Thyroid gland (tissue), 4 donors: ENCODE results near the gene TRIOBP.

Source experiments
- POLR2A ChIP-seq, 2 donors: fragments of 450-650 bp; IDR thresholded peaks; one replicate each; pipeline ENCODE4 v1.6.1; 2017; ENCODE audit warnings: antibody characterized with exemption in 2 of 2, mild to moderate bottlenecking in 2 of 2, moderate library complexity in 1 of 2
- TF ChIP-seq, protein P1 (sequence below), 6 experiments: fragments of 200-600 bp in 3 of 6; fragments of 450-650 bp in 3 of 6; sonication (generic) in 3 of 6; IDR thresholded peaks; one replicate each; pipeline ENCODE4 v1.5.1; 2016 to 2019; ENCODE audit warnings: antibody characterized with exemption in 6 of 6, mild to moderate bottlenecking in 2 of 6, inconsistent platforms in 1 of 6, moderate library complexity in 1 of 6

GRCh38 chr22:37654563-37655251 is 42.1 kb upstream of the TRIOBP start:
- TF ChIP-seq, protein P1, sequence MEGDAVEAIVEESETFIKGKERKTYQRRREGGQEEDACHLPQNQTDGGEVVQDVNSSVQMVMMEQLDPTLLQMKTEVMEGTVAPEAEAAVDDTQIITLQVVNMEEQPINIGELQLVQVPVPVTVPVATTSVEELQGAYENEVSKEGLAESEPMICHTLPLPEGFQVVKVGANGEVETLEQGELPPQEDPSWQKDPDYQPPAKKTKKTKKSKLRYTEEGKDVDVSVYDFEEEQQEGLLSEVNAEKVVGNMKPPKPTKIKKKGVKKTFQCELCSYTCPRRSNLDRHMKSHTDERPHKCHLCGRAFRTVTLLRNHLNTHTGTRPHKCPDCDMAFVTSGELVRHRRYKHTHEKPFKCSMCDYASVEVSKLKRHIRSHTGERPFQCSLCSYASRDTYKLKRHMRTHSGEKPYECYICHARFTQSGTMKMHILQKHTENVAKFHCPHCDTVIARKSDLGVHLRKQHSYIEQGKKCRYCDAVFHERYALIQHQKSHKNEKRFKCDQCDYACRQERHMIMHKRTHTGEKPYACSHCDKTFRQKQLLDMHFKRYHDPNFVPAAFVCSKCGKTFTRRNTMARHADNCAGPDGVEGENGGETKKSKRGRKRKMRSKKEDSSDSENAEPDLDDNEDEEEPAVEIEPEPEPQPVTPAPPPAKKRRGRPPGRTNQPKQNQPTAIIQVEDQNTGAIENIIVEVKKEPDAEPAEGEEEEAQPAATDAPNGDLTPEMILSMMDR (IDR thresholded peaks at IDR 0.05) = no peak
- no peak for TF ChIP-seq POLR2A (IDR thresholded peaks at IDR 0.05)
